Spleen (tissue), 7 donors: ENCODE results near the gene DNAJB6.

Experiments
- CTCF ChIP-seq, 11 experiments: fragments of 200-600 bp in 7 of 11; fragments of 450-650 bp in 4 of 11; sonication (generic) in 4 of 11; IDR thresholded peaks in 8 of 11; conservative IDR thresholded peaks in 3 of 11; 1 replicate in 7 of 11; 2 replicates in 4 of 11; pipeline versions ENCODE4 v1.4.0 to v1.8.0; 2016 to 2021; ENCODE audit warnings: antibody characterized with exemption in 11 of 11, inconsistent platforms in 4 of 11, mild to moderate bottlenecking in 1 of 11
- POLR2AphosphoS5 ChIP-seq, 3 donors: sonication (generic); formaldehyde crosslinking; IDR thresholded peaks; one replicate each; pipeline ENCODE4 v1.5.1; 2017; ENCODE audit warnings: antibody characterized with exemption in 3 of 3
- donor health status: DM: no; HTN: no; CAD: no; lungs with moderate emphysema.
- donor health status: DM: no; HTN: no; CAD: no.
- donor health status: DM: no; HTN: no; CAD: no.

DNA sequence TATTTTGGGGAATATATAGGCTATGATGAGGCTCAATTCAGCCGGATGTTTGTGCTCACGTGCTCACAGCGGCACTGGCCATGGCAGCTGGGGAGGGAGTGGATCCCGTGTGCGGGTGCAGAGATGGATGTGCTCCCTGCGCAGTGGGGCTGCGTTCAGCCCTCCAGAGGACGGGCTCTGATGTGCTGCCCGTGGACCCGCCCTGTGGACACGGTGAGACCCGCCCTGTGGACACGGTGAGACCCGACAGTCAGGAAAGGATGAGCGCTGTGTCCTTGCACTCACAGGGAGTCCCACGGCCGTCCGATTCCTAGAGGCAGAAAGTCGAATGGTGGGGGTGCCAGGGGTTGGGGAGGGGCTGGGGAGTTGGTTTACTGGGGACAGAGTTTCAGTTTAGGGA, 89.0 kb downstream of the DNAJB6 start:
- TF ChIP-seq CTCF (IDR thresholded peaks at IDR 0.05 in 8 of 11, conservative IDR thresholded peaks at IDR 0.05 in 3 of 11): no peak
- no peak for TF ChIP-seq POLR2AphosphoS5 (IDR thresholded peaks at IDR 0.05)
